Measurements from ENCODE around the gene PTPRM.

DNA sequence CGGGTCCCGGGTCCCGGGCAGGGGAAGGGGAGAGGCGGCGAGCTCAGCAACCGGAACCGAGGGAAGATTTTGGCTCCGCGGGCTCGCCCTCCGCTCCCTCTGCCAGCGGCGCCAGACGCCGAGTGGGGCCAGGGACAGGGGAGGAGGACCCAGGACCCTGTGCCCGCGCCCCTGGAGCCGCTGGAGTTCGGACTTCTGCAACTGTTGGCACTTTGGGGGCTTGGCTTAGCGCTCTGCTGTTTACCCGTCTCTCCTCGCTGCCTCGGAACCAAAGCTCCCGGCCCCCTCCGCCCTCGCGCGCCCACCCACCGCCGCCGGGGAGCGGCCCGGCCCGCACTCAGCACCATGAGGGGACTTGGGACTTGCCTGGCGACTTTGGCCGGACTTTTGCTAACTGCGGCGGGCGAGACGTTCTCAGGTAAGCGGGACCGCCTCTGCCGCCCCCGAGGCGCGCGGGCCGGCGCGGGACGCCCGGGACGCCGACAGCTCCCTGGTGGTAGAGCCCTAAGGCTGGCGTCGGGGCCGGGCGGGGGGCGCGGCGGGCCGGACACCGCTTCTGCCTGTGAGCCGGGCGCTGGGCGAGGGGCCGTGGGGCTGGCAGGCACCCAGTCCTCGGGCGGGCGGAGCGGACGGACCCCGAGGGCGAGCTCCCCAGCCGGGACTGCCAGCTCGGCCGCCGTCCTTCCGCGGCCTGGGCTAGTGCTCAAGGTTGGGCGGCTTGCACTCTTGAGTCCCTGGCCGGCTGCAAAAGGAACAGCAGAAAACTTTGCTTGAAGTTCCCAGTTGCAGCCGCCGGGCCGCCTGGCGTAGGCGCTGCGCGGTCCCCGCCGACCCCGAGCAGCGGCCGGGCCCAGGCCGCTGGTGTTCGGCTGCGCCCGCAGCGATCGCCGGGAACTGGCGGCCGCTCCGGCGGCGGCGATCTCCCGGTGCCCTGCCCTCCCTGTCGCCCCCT lies 634 bp downstream of the PTPRM start:
- TF ChIP-seq, protein P1, sequence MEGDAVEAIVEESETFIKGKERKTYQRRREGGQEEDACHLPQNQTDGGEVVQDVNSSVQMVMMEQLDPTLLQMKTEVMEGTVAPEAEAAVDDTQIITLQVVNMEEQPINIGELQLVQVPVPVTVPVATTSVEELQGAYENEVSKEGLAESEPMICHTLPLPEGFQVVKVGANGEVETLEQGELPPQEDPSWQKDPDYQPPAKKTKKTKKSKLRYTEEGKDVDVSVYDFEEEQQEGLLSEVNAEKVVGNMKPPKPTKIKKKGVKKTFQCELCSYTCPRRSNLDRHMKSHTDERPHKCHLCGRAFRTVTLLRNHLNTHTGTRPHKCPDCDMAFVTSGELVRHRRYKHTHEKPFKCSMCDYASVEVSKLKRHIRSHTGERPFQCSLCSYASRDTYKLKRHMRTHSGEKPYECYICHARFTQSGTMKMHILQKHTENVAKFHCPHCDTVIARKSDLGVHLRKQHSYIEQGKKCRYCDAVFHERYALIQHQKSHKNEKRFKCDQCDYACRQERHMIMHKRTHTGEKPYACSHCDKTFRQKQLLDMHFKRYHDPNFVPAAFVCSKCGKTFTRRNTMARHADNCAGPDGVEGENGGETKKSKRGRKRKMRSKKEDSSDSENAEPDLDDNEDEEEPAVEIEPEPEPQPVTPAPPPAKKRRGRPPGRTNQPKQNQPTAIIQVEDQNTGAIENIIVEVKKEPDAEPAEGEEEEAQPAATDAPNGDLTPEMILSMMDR (IDR thresholded peaks at IDR 0.05 in 2 of 3, conservative IDR thresholded peaks at IDR 0.05 in 1 of 3; ENCODE audit: borderline replicate concordance in 1 of 3, insufficient read depth in 1 of 3, low read depth in 2 of 3, low read length in 2 of 3) = no peak
- TF ChIP-seq POLR2AphosphoS5 (IDR thresholded peaks at IDR 0.05; ENCODE audit: low read depth, low read length) = no peak
- TF ChIP-seq SIN3A (IDR thresholded peaks at IDR 0.05; ENCODE audit: low read depth) = no peak
- no peak for TF ChIP-seq YY1 (IDR thresholded peaks at IDR 0.05; ENCODE audit: extremely low read depth, insufficient replicate concordance, low read depth, low read length)
- no peak for TF ChIP-seq EZH2 (IDR thresholded peaks at IDR 0.05)
- TF ChIP-seq SP1 (IDR thresholded peaks at IDR 0.05; ENCODE audit: low read depth) = no peak
- TF ChIP-seq, protein P2, sequence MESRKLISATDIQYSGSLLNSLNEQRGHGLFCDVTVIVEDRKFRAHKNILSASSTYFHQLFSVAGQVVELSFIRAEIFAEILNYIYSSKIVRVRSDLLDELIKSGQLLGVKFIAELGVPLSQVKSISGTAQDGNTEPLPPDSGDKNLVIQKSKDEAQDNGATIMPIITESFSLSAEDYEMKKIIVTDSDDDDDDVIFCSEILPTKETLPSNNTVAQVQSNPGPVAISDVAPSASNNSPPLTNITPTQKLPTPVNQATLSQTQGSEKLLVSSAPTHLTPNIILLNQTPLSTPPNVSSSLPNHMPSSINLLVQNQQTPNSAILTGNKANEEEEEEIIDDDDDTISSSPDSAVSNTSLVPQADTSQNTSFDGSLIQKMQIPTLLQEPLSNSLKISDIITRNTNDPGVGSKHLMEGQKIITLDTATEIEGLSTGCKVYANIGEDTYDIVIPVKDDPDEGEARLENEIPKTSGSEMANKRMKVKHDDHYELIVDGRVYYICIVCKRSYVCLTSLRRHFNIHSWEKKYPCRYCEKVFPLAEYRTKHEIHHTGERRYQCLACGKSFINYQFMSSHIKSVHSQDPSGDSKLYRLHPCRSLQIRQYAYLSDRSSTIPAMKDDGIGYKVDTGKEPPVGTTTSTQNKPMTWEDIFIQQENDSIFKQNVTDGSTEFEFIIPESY (IDR thresholded peaks at IDR 0.05; ENCODE audit: extremely low read depth, insufficient replicate concordance, low read length) = no peak
- no peak for TF ChIP-seq POLR2A (IDR thresholded peaks at IDR 0.05; ENCODE audit: borderline replicate concordance, extremely low read depth, insufficient read depth, insufficient read length)
- TF ChIP-seq, protein P3, sequence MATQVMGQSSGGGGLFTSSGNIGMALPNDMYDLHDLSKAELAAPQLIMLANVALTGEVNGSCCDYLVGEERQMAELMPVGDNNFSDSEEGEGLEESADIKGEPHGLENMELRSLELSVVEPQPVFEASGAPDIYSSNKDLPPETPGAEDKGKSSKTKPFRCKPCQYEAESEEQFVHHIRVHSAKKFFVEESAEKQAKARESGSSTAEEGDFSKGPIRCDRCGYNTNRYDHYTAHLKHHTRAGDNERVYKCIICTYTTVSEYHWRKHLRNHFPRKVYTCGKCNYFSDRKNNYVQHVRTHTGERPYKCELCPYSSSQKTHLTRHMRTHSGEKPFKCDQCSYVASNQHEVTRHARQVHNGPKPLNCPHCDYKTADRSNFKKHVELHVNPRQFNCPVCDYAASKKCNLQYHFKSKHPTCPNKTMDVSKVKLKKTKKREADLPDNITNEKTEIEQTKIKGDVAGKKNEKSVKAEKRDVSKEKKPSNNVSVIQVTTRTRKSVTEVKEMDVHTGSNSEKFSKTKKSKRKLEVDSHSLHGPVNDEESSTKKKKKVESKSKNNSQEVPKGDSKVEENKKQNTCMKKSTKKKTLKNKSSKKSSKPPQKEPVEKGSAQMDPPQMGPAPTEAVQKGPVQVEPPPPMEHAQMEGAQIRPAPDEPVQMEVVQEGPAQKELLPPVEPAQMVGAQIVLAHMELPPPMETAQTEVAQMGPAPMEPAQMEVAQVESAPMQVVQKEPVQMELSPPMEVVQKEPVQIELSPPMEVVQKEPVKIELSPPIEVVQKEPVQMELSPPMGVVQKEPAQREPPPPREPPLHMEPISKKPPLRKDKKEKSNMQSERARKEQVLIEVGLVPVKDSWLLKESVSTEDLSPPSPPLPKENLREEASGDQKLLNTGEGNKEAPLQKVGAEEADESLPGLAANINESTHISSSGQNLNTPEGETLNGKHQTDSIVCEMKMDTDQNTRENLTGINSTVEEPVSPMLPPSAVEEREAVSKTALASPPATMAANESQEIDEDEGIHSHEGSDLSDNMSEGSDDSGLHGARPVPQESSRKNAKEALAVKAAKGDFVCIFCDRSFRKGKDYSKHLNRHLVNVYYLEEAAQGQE (IDR thresholded peaks at IDR 0.05; ENCODE audit: low read depth) = no peak
- no peak for TF ChIP-seq ZNF274 (IDR thresholded peaks at IDR 0.05; ENCODE audit: low read depth, low read length)
- TF ChIP-seq, protein P4, sequence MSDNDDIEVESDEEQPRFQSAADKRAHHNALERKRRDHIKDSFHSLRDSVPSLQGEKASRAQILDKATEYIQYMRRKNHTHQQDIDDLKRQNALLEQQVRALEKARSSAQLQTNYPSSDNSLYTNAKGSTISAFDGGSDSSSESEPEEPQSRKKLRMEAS (IDR thresholded peaks at IDR 0.05) = no peak
- no peak for TF ChIP-seq TCF7L2 (IDR thresholded peaks at IDR 0.05; ENCODE audit: borderline replicate concordance, extremely low read depth, insufficient read depth, insufficient read length)
- no peak for TF ChIP-seq ELF1 (IDR thresholded peaks at IDR 0.05; ENCODE audit: borderline replicate concordance, low read depth)
- TF ChIP-seq RAD21 (IDR thresholded peaks at IDR 0.05; ENCODE audit: low read depth) = no peak

All from HCT116 (cell line).